Right lobe of liver (tissue), 4 donors: ENCODE data around the gene PODXL.

Experiments
- CTCF ChIP-seq, 4 donors: fragments of 200-600 bp in 3 of 4; fragments of 450-650 bp in 1 of 4; IDR thresholded peaks; one replicate each; pipeline versions ENCODE4 v1.5.1 to v1.8.0; 2016 to 2022; ENCODE audit warnings: antibody characterized with exemption in 4 of 4, mild to moderate bottlenecking in 2 of 4
- POLR2A ChIP-seq: fragments of 450-650 bp; IDR thresholded peaks from one replicate; pipeline ENCODE4 v1.6.1; 2017; ENCODE audit warnings: antibody characterized with exemption, mild to moderate bottlenecking
- donor health status: DM: no; HTN: no; CAD: no.
- donor health status: DM: no; HTN: no; CAD: no.
- donor health status: DM: no; HTN: yes; CAD: no.

GRCh38 chr7:131529179-131529578, 27.2 kb downstream of the PODXL start:
- TF ChIP-seq CTCF (IDR thresholded peaks at IDR 0.05) = no peak
- no peak for TF ChIP-seq POLR2A
